Fibroblast of mammary gland (primary cell): Measurements from ENCODE around the gene TDRD9.

Experiments used
- DNase-seq: peaks from one replicate; pipeline ENCODE4 v3.0.0-alpha.2; 2010; ENCODE audit warnings: low read depth
- H3K4me3 ChIP-seq: 2 replicates; pipeline ENCODE4 v1.5.1; 2011; ENCODE audit warnings: low read depth, mild to moderate bottlenecking, low read length, moderate library complexity; ENCODE audit not compliant: control insufficient read depth
- TF ChIP-seq, protein P1 (sequence below): conservative IDR thresholded peaks from 2 replicates; pipeline ENCODE4 v1.5.1; 2011; ENCODE audit warnings: low read depth, low read length, inconsistent platforms; ENCODE audit not compliant: control insufficient read depth, insufficient read depth

The TDRD9 gene

DNA sequence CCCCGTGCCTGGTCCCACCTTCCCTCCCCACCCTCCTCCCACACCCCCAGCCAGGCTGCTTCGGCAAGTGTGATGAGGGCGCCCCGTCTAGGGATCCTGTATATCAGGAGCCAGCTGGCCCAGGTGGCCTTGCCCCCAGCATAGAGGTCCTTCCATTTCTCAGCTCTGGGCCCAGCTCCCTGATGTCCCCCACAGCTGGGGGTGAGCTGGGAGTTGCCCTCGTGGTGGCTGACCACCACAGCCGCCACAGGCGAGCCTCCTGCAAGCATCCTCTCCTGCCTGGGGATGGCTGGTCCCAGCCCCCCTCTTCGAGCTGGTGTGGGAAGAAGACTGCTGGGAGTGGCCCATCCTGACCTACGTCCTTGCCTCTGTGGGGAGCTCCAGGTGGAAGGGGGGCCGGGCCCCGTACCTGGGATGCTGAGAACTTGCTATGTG, 164.7 kb downstream of the TDRD9 start:
- TF ChIP-seq, protein P1, sequence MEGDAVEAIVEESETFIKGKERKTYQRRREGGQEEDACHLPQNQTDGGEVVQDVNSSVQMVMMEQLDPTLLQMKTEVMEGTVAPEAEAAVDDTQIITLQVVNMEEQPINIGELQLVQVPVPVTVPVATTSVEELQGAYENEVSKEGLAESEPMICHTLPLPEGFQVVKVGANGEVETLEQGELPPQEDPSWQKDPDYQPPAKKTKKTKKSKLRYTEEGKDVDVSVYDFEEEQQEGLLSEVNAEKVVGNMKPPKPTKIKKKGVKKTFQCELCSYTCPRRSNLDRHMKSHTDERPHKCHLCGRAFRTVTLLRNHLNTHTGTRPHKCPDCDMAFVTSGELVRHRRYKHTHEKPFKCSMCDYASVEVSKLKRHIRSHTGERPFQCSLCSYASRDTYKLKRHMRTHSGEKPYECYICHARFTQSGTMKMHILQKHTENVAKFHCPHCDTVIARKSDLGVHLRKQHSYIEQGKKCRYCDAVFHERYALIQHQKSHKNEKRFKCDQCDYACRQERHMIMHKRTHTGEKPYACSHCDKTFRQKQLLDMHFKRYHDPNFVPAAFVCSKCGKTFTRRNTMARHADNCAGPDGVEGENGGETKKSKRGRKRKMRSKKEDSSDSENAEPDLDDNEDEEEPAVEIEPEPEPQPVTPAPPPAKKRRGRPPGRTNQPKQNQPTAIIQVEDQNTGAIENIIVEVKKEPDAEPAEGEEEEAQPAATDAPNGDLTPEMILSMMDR = no peak
- no peak for DNase-seq
- no peak overlapping the region for H3K4me3 ChIP-seq

DNA sequence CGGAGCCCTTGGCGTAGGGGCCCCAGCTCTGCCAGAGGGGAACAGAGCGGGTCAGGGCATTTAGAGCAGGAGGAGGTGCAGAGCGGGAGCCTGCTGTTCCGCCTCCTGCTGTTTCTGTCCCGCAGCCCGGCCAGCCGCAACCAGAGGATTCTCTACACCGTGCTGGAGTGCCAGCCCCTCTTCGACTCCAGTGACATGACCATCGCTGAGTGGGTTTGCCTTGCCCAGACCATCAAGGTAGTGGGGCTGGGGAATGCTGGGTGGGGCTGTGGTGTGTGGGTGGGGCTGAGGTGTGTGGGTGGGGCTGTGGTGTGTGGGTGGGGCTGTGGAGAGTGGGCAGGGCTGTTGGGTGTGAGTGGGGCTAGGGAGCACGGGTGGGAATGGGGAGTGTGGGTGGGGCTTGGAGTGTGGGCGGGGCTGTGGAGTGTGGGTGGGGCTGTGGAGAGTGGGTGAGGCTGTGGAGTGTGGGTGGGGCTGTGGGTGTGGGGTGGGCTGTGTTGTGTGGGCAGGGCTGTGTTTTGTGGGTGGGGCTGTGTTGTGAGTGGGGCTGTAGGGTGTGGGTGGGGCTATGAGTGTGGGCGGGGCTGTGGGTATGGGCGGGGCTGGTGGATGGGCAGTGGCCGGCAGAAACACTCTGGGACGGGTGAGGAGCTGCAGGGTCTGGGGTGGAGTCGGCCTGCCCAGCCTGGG, 165.3 kb downstream of the TDRD9 start:
- DNase-seq = no peak
- no peak overlapping the region for H3K4me3 ChIP-seq
- TF ChIP-seq, protein P1 = no peak

DNA sequence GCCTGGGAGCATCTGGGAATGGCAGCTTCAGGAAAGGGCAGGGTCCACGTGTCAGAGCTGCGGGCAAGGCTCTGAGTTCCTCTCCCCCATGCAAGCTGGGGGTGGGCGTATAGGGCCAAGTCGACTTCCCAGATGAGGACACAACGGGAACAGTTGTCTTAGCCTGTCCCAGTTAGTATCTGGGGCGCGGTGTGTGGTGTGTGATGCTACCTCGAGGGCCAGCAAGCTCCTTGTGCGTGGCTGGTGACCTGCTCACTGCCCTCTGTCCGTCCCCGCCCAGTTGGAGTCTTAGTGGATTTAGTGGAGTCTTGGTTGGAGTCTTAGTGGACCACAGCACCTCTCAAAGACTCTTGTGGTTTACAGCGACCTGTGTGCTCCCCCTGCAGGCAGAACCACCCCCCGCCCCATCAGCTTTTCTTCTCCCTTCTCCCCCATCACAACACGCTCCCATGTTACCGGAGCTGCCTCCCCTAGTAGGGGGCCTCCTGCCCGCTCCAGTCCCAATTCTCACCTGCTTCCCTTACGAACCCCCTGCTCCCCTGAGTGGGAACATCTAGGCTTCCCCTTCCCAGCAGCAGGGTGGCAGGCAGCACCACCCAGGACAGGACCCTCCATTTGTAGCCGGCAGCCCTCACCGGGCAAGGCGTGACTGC, 165.9 kb downstream of the TDRD9 start:
- no peak for DNase-seq
- H3K4me3 ChIP-seq = no peak overlapping the region
- TF ChIP-seq, protein P1 = no peak

DNA sequence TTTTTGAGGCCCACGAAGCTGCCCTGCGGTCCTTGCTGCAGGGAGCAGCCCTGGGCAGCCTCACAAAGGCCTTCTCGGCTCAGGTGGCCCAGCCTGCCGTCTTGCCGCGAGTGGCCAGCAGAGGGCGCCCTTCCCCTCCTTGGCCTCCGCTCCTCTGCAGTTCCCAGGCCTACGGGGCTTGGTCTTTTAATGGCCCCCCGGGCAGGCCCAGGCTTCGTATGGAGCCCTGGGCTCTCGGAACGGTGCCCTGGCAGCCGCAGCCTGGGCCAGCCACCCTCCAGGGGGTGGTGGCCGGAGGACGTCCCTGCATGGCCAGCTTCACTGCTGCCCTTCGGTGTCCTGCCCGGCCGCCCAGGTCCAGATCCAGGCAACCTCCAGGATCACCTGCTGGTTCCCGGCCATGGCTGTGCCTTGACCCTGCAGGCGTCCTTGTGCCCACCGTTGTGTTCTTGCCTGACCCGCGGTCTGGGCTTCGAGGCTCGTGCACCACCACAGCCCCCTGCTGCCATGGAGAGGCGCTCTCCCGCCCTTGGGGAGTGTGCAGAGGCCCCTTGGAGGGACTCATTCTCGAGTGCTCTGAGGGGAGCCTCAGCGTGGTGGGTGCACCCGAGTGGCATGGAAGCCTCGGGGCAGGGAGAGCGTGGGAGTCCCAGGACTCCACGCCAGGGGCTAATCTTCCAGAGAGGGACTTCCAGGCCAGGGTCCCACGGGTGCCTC, 166.6 kb downstream of the TDRD9 start:
- no peak overlapping the region for H3K4me3 ChIP-seq
- TF ChIP-seq, protein P1 = peak; percentile 65
- peak; percentile 28 for DNase-seq

DNA sequence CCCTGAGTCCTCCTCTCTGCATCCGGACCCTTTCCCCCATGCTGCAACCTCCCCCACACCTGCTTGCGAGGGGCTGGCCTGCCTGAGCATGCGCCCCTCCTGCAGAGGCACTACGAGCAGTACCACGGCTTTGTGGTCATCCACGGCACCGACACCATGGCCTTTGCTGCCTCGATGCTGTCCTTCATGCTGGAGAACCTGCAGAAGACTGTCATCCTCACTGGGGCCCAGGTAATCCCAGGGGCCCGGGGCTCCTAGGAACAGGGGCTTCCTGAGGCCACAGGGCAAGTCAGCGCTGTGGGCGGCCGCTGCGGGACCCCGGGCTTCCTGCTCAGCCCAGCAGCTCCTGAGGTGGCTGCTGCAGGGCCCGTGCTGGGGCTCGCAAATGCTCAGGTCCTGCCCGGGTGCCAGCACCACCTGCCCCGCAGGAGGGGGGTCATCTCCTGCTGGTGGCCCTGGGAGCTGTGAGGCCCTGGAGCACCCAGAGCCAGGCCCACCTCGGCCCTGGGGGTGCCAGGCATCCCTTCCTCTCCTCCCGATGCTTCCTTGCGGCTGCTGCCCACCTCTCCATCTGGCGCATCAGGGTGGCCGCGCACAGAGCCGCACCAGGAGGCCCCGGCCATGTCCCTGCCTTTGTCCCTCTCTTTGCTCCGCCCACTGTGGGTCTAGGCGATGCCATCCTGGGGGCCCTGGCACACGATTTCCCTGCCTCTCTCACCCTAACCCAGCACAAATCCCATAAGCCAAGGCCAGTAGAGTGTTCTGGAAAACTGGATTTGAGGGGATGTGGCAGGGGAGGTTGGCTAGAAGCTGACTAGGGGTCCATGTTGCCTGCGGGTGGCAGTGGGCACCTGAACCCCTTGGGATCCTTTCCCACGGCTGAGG, 167.4 kb downstream of the TDRD9 start:
- no peak for DNase-seq
- TF ChIP-seq, protein P1 = no peak
- H3K4me3 ChIP-seq = no peak overlapping the region

DNA sequence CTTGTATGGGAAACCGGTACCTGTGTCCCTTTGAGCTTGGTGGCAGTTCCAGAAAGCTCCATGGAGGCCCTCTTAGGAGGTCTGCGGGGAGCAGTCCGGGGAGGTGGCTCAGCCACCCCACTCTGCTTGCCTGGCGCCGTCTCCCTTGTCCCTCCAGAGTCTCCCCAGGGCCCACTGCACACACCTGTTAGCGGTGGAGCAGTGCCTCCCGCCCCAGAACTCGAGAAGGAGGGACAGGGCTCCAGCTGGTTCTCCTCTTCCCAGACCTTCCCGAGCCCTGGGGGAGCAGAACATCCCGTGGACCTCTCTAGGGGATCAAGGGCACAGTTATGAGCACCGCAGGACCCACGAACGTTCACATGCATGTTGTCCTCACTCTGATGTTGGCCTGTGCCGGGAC, 168.1 kb downstream of the TDRD9 start:
- DNase-seq = no peak
- TF ChIP-seq, protein P1 = no peak
- H3K4me3 ChIP-seq = no peak overlapping the region
